BLaER1 (cell line): Measurements from ENCODE around the gene INTS6L.
A peak's percentile ranks its signal among the peaks of the same experiment; 100 is the strongest.

Source experiments
- H3K27ac ChIP-seq: shearing (Covaris generic); formaldehyde crosslinking; 2 replicates; pipeline ENCODE4 v1.8.1; 2022
- H3K27me3 ChIP-seq: shearing (Covaris generic); formaldehyde crosslinking; 2 replicates; pipeline ENCODE4 v1.8.1; 2022
- H3K36me3 ChIP-seq: shearing (Covaris generic); formaldehyde crosslinking; 2 replicates; pipeline ENCODE4 v1.8.1; 2022
- H3K4me1 ChIP-seq: shearing (Covaris generic); formaldehyde crosslinking; 2 replicates; pipeline ENCODE4 v1.8.1; 2022
- H3K4me2 ChIP-seq: shearing (Covaris generic); formaldehyde crosslinking; 2 replicates; pipeline ENCODE4 v1.8.1; 2022
- H3K4me3 ChIP-seq: shearing (Covaris generic); formaldehyde crosslinking; 2 replicates; pipeline ENCODE4 v1.8.1; 2022
- H3K9ac ChIP-seq: shearing (Covaris generic); formaldehyde crosslinking; 2 replicates; pipeline ENCODE4 v1.8.1; 2022
- H3K9me3 ChIP-seq: shearing (Covaris generic); formaldehyde crosslinking; 2 replicates; pipeline ENCODE4 v1.8.1; 2022
- H4K20me1 ChIP-seq: shearing (Covaris generic); formaldehyde crosslinking; 2 replicates; pipeline ENCODE4 v1.8.1; 2022
- Cebpa-rat ChIP-seq: shearing (Covaris generic); IDR thresholded peaks from 2 replicates; pipeline ENCODE4 v1.8.1; 2022

The INTS6L gene

DNA sequence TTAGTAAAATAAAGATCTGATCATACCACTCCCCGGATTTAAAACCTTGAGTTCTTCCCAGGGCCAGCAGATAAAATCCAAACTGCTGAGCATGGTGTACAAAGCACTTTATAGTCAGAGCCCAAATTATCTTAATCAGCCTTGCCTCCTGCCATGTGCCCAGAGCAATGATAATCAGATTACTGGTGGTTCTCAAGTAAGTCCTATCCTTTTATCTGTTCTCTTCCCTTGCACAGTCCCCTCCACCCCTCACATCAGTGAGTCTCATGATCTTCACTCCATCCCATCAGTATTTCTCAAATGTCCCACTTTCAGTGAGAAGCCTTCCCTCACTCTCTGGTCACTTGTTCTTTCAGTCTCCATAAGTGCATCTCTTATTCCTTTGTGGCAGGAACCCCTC is 22.7 kb downstream of the INTS6L start:
- H3K27ac ChIP-seq, result no peak overlapping the region

DNA sequence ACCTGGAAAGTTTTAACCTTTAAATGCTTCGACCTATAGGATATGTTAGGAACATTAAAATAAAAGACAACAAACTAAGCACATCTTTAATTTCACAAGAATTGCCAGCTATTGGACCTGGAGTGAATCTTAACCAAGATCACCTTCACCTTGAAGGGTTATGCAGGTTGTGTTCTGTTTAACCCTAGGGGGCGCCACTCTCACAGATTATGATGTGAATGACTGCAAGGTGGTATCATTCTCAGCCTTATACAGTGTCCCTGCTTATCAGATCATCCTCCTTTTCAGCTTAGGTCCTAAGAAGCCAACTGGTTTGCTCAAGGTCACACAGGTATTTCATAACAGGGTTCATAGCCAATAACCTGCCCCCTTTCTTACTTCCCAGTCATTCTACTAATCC is 23.5 kb downstream of the INTS6L start:
- peak overlapping the region; percentile 41 for H3K4me2 ChIP-seq
- no peak overlapping the region for H3K27ac ChIP-seq
- no peak overlapping the region for H3K9ac ChIP-seq

More for the DNA sequence above, 22.7 kb downstream of the INTS6L start:
- Histone ChIP-seq H3K4me1 (peaks cover 32% of the 10 kb centered on the region), H3K9me3 (no peaks in the 10 kb centered on the region), H3K36me3 (no peaks in the 10 kb centered on the region; the same call in 1 of the 2 replicates), H3K4me3 (no peak overlapping the region), H3K27me3 (peaks cover 79% of the 10 kb centered on the region), H3K4me2 (no peak overlapping the region), H4K20me1 (peaks cover 36% of the 10 kb centered on the region; the same call in 1 of the 2 replicates), H3K9ac (no peak overlapping the region)
- TF ChIP-seq Cebpa-rat, result no peak

DNA sequence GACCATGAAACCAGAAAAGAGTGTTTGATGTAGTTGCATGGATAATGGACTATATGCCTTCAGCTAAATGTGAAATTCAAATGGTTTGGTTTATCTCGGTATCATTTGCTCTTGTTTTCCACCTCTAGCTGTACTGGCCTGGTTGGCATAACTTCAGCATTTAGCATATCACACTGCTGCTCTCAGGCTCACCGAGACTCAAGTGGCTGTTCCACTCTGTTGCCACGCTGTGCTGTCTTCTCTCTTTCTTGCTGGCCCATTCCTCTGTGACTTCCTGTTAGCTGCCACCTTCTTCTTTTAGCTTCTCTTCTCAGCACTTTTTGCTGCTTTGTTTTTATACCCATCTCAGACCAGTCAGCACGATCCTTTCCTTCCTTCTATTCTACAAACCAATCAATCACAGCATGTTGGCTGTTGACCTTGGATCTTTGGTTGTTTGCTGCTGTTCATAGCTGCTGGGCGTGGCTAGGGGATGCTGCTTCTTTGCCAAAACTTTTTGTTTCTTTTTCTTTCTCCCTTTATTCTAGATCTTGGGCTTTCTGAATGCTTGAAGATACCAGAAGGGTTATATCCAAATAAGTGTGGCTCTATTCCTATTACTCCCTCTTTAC is 24.0 kb downstream of the INTS6L start:
- Histone ChIP-seq H3K27ac (no peak overlapping the region), H3K9me3 (no peaks in the 10 kb centered on the region), H3K4me1 (peaks cover 32% of the 10 kb centered on the region), H3K4me3 (no peak overlapping the region), H3K4me2 (peak overlapping the region; percentile 41), H4K20me1 (peaks cover 29% of the 10 kb centered on the region; the same call in 1 of the 2 replicates), H3K9ac (no peak overlapping the region), H3K36me3 (no peaks in the 10 kb centered on the region; the same call in 1 of the 2 replicates), H3K27me3 (peaks cover 79% of the 10 kb centered on the region)
- no peak for TF ChIP-seq Cebpa-rat

More for the DNA sequence above, 23.5 kb downstream of the INTS6L start:
- no peaks in the 10 kb centered on the region; the same call in 1 of the 2 replicates for H3K36me3 ChIP-seq
- H3K9me3 ChIP-seq, result no peaks in the 10 kb centered on the region
- H3K4me3 ChIP-seq, result no peak overlapping the region
- TF ChIP-seq Cebpa-rat, result no peak
- H3K4me1 ChIP-seq, result peaks cover 32% of the 10 kb centered on the region
- peaks cover 29% of the 10 kb centered on the region; the same call in 1 of the 2 replicates for H4K20me1 ChIP-seq
- H3K27me3 ChIP-seq, result peaks cover 79% of the 10 kb centered on the region

DNA sequence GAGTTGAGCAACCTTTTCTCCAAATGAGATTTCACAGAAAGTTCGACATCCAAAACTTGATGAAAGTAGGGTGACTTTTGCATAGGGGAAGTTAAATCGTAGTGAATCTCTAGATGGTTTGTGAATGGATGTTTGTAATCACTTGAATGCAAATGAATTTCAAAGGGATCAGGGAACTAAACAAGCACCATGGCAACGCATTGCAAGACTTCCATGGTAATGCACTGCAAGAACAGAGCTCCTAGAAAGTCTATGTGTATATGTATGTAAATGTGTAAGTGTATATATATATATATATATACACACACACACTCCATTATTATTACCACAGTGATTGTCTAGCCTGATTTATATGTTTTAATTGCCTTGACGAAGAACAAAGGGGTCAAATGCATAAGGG is 27.3 kb downstream of the INTS6L start:
- H3K4me3 ChIP-seq, result no peak overlapping the region
- no peak overlapping the region for H3K4me2 ChIP-seq
- peaks cover 93% of the 10 kb centered on the region for H3K27me3 ChIP-seq
- H4K20me1 ChIP-seq, result peaks cover 27% of the 10 kb centered on the region; the same call in 1 of the 2 replicates
- H3K27ac ChIP-seq, result no peak overlapping the region
- peaks cover 13% of the 10 kb centered on the region; the same call in 1 of the 2 replicates for H3K36me3 ChIP-seq
- H3K9me3 ChIP-seq, result no peaks in the 10 kb centered on the region
- TF ChIP-seq Cebpa-rat, result no peak
- no peak overlapping the region for H3K9ac ChIP-seq
- H3K4me1 ChIP-seq, result peaks cover 19% of the 10 kb centered on the region

DNA sequence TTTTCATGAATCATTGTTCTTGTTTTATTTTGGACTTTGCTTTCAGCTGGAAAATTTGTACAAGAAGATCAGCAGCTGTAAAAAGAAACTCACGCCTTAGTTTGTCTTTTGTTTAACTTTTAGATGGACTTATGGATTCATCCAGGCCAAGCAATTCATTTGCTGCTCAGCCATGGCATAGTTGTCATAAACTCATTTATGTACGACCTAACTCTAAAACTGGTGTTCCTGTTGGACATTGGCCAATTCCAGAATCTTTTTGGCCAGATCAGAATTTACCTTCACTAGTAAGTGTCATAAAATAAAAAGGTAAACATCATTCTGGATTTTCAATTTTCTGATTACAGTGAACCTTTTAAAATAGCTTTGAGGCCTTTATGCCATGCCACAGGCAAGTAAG is 29.1 kb downstream of the INTS6L start:
- peaks cover 13% of the 10 kb centered on the region; the same call in 1 of the 2 replicates for H4K20me1 ChIP-seq
- no peak for TF ChIP-seq Cebpa-rat
- H3K27ac ChIP-seq, result no peak overlapping the region
- no peak overlapping the region for H3K9ac ChIP-seq
- peaks cover 84% of the 10 kb centered on the region for H3K27me3 ChIP-seq
- H3K4me3 ChIP-seq, result no peak overlapping the region
- H3K4me2 ChIP-seq, result no peak overlapping the region
- no peaks in the 10 kb centered on the region for H3K9me3 ChIP-seq
- peaks cover 2% of the 10 kb centered on the region for H3K4me1 ChIP-seq
- H3K36me3 ChIP-seq, result peaks cover 20% of the 10 kb centered on the region

DNA sequence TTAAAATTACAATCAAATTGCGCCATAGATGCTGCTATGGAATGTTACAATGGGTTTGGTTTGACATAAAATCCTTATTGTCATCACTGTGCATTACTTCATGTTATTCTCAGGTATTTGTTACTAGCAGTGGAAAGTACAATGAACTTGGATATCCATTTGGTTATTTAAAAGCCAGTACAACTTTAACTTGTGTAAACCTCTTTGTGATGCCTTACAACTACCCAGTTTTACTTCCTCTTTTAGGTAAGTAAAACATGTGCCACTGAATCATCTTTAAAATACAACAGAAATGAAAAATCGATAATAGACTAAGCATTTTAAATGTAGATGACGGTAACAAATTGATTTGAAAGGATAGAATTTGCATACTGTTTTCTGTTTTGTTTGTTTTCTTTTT is 35.6 kb downstream of the INTS6L start:
- Histone ChIP-seq H4K20me1 (no peaks in the 10 kb centered on the region; the same call in 1 of the 2 replicates), H3K9me3 (no peaks in the 10 kb centered on the region; the same call in 1 of the 2 replicates), H3K27me3 (peaks cover 56% of the 10 kb centered on the region), H3K4me3 (no peak overlapping the region), H3K4me2 (no peak overlapping the region), H3K4me1 (no peaks in the 10 kb centered on the region), H3K36me3 (peaks cover 18% of the 10 kb centered on the region), H3K27ac (no peak overlapping the region), H3K9ac (no peak overlapping the region)
- no peak for TF ChIP-seq Cebpa-rat

DNA sequence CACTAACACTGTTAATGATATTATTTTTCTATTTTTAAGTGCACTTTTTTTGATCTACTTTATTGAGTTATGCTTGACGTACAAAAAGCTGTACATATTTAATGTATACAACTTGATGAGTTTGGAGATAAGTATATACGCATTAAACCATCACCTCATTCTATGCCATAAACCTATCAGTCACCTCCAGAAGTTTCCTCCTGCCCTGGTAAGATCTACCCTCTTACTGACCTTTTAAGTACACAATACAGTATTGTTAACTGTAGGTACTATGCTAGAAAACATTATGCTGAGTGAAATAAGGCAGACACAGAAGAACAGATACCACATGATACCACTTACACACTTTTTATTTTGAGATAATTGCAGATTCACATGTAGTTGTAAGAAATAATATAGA is 36.9 kb downstream of the INTS6L start:
- Histone ChIP-seq H4K20me1 (no peaks in the 10 kb centered on the region; the same call in 1 of the 2 replicates), H3K27me3 (peaks cover 48% of the 10 kb centered on the region; the same call in 1 of the 2 replicates), H3K9me3 (no peaks in the 10 kb centered on the region; the same call in 1 of the 2 replicates), H3K4me2 (no peak overlapping the region), H3K4me3 (no peak overlapping the region), H3K9ac (no peak overlapping the region), H3K36me3 (peaks cover 13% of the 10 kb centered on the region), H3K4me1 (no peaks in the 10 kb centered on the region), H3K27ac (no peak overlapping the region)
- no peak for TF ChIP-seq Cebpa-rat

DNA sequence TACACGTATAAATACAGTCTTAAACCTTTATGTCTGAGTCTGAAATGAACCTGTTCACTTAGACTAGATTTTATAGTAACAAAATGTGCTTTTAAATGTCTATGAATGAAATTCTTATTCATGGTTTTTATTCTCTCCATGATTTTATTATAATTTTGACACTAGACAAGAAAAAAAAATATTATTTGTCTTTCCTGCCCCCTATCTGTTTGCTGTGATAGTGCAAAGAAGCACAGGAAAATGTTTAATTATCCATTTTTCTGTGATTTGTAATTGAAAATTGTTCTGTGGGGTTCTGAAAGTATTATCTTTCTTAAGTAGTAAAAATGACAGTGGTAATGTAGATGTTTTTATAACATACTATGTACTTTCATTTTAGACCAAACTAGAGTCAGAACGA is 52.0 kb downstream of the INTS6L start:
- H3K4me1 ChIP-seq, result no peaks in the 10 kb centered on the region
- no peaks in the 10 kb centered on the region for H3K9me3 ChIP-seq
- H3K36me3 ChIP-seq, result peaks cover 35% of the 10 kb centered on the region
- H3K27me3 ChIP-seq, result peaks cover 75% of the 10 kb centered on the region
- no peak for TF ChIP-seq Cebpa-rat
- no peak overlapping the region for H3K4me2 ChIP-seq
- no peak overlapping the region for H3K27ac ChIP-seq
- peaks cover 5% of the 10 kb centered on the region; the same call in 1 of the 2 replicates for H4K20me1 ChIP-seq
- H3K4me3 ChIP-seq, result no peak overlapping the region
- no peak overlapping the region for H3K9ac ChIP-seq

DNA sequence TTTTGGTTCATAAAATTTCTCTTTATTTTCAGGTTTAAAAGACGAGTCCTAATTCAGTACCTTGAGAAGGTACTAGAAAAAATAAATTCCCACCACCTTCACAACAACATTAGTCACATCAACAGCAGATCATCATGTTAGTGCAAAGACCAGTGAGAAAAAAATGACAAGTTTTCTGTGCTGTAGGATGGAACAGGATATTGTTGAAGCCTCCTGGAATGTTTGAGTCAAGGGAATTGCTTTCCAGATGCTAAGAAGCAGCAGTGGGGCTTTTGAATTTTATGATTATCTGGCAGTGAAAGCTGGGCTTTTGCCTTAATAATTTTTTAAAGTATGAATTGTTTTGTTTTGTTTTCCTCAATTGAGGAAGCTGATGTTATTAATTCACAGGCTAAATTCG is 61.0 kb downstream of the INTS6L start:
- no peak overlapping the region for H3K4me2 ChIP-seq
- no peaks in the 10 kb centered on the region for H3K9me3 ChIP-seq
- TF ChIP-seq Cebpa-rat, result no peak

DNA sequence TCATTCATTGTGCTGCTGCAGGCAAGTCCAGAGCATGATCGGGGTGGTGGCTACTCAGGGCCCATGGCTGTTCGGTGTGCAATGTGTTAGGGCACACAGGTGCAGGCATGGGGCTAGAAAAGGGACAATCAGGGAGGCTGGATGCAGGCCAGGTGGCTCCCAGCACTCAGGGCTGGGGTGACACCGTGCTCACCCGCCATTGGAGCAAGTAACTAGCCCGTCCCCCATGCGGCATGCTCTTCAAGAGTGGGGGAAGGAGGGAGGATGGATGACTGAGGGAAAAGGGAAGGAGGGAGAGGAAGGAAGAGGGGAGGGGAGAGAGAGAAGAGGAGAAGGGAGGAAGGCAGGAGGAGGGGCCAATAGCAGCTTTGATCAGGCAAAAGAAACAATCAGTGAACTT is 64.7 kb downstream of the INTS6L start:
- Histone ChIP-seq H3K27me3 (peaks cover 95% of the 10 kb centered on the region), H3K4me3 (no peak overlapping the region), H3K4me2 (no peak overlapping the region), H3K4me1 (peaks cover 15% of the 10 kb centered on the region), H3K36me3 (peaks cover 6% of the 10 kb centered on the region; the same call in 1 of the 2 replicates), H3K9ac (no peak overlapping the region), H4K20me1 (peaks cover 21% of the 10 kb centered on the region; the same call in 1 of the 2 replicates), H3K27ac (no peak overlapping the region), H3K9me3 (no peaks in the 10 kb centered on the region)
- no peak for TF ChIP-seq Cebpa-rat

More for the DNA sequence above, 61.0 kb downstream of the INTS6L start:
- Histone ChIP-seq H3K9ac (no peak overlapping the region), H3K4me3 (no peak overlapping the region), H3K4me1 (peaks cover 15% of the 10 kb centered on the region), H3K36me3 (peaks cover 36% of the 10 kb centered on the region), H4K20me1 (peaks cover 21% of the 10 kb centered on the region; the same call in 1 of the 2 replicates), H3K27ac (no peak overlapping the region), H3K27me3 (peaks cover 95% of the 10 kb centered on the region)
